Gastrocnemius medialis (tissue), 4 donors: ENCODE results near the gene EMILIN2.

ENCODE experiments used
- CTCF ChIP-seq, 5 experiments: fragments of 450-650 bp in 3 of 5; fragments of 200-600 bp in 2 of 5; sonication (generic) in 2 of 5; IDR thresholded peaks in 4 of 5; conservative IDR thresholded peaks in 1 of 5; 1 replicate in 4 of 5; 2 replicates in 1 of 5; pipeline ENCODE4 v1.5.1; 2016 to 2019; ENCODE audit warnings: antibody characterized with exemption in 5 of 5, mild to moderate bottlenecking in 3 of 5, moderate library complexity in 3 of 5
- POLR2A ChIP-seq, 2 donors: fragments of 450-650 bp; IDR thresholded peaks; one replicate each; pipeline ENCODE4 v1.6.1; 2017; ENCODE audit warnings: antibody characterized with exemption in 2 of 2, mild to moderate bottlenecking in 2 of 2, moderate library complexity in 2 of 2

- TF ChIP-seq CTCF (IDR thresholded peaks at IDR 0.05 in 4 of 5, conservative IDR thresholded peaks at IDR 0.05 in 1 of 5) (no peak), POLR2A (IDR thresholded peaks at IDR 0.05) (no peak)
These were observed 43.0 kb downstream of the EMILIN2 start for GRCh38 chr18:2889761-2890192.
